Measurements from ENCODE around the gene THSD4.

THSD4 gene

DNA sequence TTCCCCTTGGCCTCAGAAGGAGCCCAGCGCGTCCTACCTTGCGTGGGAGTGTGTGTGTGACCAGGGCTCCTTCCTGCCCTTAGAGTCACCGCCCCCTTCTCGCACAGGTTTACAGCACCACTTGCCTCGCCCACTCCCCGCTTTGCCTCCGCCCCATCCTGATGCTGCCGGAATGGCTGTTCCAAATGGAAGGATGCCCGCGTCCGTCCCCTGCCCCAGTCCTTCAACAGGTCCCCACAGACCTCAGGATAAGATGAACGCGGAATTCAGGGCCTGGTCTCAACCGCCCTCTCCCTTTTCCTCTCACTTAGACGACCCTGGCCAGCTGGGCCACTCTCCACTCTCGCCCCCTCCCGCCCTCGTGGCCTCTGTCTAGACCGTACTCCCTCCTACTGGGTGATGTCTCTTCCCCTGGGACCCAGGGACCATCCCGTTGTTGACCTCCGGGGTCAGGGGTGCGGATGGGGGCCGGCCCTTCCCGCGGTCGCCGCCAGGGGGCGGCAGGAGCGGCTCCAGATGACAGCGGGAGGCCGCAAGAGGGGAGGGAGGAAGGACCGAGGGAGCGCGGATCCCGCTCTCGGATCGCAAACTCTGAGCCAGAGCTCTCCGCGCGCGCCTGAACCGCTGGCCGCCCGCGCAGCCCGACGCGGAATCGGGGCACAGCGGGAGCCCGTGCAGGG, at the start of gene THSD4:
THSD4 (plus strand) TSS at position 585 of the 680 bp plus-strand sequence.
- peak; percentile 73 for DNase-seq

DNA sequence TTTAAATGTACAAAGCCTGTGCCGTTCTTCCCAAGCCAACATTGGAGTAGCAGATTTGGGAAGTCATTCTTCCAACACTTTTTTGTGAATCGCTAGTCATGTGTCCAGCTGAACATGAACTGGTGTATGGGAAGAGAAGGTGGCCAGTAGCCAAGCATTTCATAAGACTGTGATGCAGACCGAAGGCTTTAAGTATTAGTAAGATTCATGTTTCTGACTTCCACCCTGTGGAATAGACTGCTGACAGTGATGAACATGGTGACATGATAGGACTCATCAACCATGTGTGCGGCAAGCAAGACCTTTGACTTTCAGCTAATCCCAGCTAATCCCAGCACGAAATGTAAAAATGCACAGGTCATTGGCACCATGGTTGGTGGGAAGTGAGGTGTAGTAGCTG, 48.3 kb upstream of the THSD4 start:
- DNase-seq = no peak

DNA sequence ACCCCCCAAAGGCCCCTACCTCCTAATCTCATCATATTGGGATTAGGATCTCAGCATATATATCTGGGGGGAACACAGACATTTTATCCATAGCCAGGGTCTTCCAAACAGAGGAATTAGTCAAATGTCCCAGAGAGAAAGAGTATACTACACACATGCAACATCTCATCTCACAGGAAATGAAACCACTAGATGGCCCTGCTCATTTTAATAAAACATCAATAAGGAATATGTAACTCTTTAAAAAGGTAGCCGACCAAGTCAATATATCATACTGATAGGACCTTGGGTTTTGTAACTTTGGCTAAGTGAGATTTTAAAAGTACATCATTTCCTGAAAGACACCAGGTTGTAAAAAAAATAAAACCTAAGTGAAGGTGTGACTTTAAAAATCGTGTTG, 45.6 kb upstream of the THSD4 start:
- no peak for DNase-seq

DNA sequence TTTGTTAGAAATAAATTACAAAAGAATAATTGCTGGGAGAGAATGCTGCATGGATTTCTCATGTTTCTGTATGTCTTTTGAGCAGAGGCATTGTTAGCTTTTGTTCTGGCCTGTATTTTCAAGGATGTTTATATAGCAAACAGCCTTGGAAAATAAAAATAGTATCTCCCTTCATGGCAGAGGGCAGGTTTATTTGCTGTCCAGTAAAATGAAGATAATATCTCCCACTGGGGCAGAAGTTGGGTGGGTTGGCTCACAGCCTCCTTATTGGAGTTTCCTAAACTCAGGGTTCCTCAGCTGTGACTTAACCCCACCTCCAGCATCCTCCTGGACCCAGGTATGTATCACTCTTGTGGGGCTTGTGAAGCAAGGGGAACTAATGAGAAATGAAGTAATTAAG, 43.7 kb upstream of the THSD4 start:
- no peak for DNase-seq

DNA sequence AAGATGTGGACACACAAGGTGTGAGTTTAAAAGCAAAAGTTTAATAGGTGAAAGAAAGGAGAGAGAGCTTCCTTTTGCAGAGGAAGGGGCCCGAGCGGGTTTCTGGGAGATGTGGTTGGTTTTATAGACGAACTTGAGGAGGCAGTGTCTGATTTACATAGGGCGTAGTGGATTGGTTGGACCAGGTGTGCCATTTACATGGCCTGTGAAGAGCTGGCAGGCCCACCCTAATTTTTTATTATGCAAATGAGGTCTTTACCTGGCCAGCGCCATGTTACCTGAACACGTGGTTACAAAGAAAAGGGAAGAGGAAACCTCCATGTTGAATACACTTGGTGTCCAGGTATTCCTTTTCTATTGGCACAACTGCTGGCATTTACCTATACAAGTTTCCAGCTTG, 42.8 kb upstream of the THSD4 start:
- DNase-seq = peak; percentile 26

DNA sequence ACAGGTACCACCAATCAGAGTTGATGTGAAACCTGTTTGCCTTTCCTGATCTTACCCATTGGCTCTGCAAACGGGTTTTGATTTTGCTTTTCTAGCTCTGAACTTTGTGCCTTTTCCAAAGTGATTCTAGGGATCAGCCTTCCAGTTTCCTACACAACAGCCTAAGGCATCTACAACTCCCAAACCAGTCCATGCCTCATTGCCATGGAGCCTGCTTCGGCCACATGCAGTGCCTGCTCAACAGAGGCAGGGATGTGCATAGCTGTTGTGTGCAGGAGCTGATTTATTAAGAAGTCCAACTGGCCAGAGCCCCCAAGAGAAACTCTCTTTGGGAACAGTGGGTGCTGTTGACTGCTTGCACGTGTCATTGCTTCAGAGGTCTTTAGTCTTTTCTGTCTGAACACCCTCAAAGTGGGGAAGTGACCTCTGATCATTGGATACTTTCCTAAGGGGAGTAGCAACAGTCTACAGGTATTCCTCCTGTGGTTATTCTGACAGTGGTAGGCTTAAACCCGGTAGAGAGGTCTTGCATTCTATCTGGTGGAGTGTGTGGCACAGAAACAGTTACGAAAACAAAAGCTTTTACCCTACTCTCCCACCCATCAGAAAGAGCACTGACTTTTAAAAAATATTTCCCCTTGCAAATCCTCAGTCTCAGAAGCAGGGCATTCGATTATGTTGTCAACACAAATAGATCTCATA, 36.6 kb upstream of the THSD4 start:
- no peak for DNase-seq

DNA sequence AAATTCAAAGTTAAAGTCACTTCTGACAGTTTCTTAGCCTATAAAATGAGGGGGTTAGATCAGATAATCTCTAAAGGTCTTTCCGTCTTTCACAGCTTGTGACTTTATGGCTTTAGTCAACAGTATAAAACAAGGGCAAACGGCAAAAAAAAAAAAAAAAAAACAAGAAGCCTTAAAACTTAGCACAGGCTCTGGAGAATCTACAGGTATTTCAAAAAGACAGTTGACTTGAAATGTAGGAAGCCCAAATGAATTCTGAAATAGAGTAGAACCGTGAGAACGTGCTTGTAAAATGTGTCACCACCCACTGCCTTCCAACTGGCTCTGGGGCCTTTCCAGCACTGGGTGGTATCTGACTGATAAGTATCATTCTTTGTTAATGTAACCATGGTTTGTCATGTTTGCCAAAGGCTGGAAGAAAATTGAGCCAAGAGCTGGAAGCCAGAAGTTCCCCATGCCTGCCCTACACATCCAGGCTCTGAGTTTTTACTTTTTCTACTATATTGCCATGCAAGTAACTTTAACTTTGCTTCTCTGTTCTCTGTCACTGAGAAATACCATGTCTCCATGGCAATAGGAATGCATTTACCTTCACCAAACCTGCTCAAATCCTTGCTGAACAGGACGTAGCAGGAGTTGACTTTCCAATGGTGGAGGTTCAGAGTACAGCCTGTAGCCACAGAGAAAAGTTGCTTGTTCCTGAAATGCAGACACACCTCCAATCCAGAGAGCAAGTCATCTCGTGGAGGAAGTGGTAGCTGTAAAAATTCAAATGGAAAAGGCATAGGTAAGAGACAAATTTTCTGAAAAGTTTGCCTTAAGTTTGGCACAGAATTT, 35.8 kb upstream of the THSD4 start:
- no peak for DNase-seq

DNA sequence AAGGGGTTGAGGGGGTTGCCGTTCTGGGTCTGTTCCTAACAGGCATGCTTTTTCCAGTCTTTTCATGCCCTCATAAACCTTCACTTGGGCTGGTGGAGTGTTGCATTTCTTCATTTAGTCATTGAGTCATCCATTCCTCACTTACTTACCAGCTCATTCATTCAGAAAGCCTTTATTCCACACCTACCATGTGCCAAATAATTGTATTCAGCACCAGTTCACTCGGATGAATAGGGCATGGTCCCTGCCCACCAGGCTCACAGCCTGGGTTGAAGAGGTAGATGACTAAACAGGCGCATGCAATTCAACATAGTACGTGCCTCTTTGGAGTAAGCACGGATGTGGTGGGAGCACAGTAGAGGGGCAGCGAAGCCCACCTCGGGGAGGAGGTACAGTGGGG, 35.1 kb upstream of the THSD4 start:
- DNase-seq = no peak

DNA sequence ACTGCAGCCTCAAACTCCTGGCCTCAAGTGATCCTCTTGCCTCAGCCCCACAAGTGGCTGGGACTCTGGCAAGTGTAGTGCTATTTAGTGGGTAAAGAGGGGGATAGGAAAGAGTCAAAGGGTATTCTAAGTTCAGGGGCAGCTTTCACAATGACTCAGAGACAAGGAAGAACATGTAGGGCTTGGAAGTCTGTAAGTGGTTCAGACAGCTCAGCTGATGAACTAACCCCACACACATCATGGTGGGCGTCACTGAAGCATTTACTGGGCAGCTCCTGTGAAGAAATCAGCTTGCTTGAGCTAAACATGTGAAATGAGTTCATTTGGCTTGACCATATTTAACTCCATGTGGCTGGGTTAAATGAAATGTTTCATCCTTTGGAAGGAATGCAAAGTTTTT, 34.6 kb upstream of the THSD4 start:
- DNase-seq = no peak

DNA sequence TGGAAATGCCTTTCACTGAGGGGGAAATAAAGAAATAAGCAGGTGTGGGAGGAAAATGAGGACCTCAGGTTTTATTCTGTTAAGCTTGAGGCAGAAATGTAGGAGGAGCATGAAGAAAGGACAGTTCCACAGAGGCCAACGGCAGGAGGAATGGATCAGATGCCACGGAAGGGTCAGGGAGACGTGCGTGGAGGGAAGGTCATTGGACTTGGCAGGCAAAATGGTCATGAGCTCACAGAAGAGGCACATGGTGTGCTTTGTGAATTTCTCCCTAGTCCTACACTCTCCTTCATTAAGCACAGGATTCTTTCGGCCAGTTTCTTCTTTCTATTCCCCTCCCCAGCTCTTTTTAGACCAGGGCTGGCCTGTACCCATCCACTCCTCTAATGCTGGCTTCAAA, 32.5 kb upstream of the THSD4 start:
- no peak for DNase-seq

DNA sequence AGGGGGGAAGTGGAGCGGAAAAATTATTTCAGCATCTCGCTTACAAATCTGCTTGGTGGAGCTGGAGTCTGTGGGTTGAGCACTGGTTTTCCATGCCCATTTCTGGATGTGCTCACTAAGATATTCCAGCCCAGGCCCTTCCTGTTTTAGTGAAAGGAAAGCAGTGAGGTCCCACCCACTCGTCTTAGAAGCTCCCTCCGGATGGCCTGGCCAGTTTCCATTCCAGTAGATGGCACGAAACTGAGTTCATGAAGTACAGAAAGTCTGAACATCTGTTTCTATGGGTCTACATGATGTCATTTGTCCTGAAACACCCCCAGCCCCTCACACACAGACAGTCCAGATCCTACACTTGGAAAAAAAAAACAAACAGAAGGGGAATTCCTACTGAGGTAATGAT, 31.9 kb upstream of the THSD4 start:
- DNase-seq = no peak

DNA sequence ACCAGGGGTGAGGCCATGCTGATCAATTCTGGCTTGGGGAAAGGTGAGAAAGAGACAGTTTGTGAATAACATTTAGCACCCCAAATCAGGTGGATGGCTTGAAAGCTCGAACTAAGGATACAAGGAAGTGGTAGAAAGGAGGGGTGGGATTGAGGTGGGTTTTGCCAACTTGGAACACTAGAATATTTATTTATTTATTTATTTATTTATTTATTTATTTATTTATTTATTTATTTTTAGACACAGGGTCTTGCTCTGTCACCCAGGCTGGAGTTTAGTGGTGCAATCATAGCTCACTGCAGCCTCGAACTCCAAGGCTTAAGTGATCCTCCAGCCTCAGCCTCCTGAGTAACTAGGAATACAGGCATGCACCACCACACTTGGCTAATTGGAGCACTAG, 31.0 kb upstream of the THSD4 start:
- DNase-seq = no peak

DNA sequence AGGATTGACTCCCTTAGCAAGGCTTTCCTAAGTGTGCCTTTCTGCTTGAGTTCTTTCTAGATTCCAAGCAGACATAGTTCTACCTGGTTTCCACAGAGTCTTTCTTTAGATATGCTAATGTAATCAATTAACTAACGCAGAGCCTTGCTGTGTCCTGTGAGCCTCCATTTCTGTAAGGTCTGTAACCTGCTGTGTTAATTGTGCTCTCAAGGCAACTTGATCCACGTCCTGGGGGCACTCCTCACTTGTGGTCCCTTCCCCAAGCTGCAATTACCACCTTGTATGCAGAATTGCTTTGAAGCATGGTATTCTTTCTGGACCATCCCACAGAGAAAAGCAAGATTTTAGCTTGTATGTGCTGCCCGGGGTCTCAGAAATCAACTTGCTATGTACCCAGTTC, 29.5 kb upstream of the THSD4 start:
- no peak for DNase-seq

DNA sequence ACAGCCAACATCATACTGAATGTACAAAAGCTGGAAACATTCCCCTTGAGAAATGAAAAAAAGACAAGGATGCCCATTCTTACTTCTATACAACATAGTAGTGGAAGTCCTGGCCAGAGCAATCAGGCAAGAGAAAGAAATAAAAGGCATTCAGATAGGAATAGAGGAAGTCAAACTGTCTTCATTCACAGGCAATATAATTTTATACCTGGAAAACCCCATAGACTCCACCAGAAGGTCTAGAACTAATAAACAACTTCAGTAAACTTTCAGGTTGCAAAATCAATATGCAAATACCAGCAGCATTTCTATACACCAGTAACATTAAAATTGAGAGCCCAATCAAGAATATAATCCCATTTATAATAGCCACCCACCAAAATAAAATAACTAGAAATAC, 27.1 kb upstream of the THSD4 start:
- DNase-seq = no peak

DNA sequence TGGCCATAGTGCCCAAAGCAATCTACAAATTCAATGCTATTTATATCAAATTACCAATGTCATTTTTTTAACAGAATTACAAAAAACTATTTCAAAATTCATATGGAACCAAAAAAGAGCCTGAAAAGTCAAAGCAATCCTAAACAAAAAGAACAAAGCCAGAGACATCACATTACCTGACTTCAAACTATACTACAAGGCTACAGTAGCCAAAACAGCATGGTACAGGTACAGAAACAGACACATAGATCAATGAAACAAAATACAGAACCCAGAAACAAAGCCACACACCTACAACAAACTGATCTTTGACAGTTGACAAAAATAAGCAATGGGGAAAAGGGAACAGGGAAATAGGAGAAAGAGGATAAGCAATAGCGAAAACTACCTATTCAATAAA, 26.6 kb upstream of the THSD4 start:
- DNase-seq = no peak

DNA sequence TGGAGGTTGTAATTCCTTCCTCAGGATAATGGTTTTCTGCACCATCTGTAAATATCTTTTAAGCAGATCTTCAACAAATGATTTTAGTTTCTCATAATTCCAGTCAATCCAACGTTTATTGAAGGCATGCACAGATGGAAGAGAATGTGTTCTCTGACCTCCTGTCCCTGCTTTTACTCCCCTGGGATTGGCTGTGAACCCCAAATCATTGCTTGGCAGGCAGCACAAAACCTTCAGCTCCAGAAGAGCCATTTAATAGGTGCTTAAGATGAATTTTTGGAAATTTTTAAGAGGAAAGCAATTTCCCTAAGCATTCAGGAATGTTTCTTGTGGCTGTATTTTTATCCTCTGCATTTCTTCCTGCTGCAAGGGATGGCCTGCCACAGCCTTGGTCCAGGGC, 25.5 kb upstream of the THSD4 start:
- no peak for DNase-seq

DNA sequence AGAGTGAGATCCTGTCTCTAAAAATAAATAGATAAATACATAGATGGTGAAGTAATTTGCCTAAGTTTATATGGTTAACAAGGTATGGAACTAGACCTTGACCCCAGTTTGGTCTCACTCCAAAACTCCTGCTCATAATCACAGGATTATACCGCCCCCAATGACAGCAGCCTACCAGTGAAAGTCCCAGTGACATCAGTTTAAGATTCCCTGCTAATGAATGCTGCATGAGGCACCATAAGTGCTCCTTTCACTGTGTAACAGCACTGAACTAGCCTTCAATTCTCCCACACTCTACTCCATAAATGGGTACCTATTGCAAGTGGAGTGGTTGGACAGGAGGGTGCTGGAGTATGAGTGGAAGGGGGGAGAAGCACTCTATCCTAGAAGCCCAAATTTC, 23.7 kb upstream of the THSD4 start:
- DNase-seq = no peak

DNA sequence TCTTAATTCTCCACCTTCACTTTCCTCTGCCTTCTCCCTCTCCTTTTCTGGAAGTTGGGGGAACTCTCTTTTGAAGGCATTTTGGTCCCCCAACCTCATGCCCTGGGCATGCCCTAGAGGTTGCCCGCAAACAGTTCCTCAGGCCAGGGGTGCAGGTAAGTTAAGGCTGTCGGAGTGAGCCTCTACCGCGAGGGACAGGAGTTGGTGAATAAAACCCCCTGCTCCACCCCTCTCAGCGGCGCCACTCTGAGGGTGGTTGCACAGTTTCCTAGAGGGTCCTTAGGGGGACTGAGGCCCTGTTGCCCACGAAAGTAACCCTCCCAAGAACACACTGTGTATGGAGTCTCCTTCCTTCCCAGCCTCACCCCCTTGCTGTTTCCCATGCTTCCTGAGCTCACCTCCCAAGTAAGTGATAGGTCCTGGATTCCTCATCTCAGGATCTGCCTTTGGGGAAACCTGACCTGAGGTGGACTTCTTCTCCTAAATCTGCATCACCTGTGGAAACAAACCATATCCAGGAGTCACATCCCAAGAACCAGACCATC, 23.1 kb upstream of the THSD4 start:
- DNase-seq = no peak

DNA sequence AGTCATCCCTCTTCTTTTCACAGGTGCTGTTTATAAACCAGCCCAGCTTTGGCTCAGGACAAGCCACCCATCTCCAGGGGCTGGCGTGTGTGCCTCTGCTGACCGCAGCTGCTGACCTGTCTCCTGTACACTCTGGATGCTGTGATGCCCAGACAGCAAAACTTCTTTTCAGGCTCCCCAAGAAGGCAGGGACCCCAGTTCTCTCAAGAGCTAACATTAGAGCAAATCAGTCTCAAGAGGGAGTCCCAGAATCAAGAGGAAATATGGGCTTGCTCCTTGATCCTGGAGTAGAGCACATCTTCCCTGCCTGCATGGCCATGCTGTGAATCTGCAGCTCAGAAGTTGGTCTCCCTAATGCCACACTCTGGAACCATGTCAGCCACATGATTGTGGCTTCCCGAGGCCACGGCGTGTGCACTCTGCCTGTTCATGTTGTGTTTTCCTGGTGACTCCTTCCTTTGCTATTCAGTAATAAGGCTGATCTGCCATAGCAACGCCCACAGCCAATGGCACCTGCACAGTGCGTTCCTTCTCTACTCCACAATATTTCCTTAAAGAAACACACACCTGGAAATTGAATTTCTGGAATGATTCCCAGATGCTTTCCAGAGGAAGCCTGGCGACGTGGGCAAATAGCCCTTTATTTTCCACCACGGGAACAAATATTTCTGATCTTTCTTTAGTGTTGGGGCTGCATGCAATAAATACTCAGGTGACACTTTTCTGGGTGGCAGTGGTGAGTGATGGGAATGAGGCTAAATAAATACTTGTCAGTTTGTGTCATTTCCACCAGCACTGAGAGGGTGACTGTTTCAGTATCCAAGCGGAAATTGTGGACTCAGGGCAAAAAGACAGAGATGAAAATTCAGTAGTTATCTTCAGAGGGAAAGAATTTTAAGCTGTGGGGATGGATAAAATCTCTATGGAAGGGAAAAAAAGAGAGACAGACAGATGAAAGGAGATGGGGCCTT, 21.9 kb upstream of the THSD4 start:
- no peak for DNase-seq

DNA sequence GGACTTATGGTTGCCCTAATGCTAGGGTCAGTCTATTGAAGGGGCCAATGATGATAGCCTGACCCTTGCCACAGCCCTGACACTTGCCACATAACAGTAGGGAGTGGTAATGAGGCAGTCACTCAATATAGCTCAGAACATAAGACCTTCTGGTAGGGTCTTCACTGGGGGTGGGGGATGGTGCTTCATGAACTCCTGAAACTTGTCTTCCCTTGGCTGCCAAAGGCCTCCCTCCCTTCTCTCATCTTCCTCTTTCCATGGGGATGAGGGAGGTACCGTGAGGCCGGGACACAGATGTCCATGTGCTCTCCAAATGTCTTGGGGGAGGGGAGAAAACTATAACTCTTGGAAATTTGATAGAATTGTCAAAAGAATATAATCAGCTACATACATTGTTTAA, 21.1 kb upstream of the THSD4 start:
- no peak for DNase-seq

DNA sequence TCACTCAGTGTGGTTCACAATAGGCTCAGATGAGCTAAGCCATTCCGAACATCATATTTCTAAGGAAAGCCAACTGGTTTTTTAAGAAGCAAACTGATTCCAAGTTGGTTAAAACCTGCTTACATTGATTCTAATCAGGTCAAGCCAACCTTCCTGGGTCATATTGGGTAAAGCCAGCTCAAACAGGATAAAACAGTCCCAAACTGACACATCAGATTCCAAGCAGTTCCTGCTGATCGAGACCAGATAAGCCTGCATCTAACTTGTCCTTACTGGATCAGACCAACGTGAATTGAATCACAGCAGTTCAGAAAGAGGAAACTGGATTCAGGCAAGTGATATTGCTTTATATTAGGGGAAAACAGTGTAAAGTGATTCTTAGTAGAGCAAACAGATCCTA, 18.6 kb upstream of the THSD4 start:
- DNase-seq = no peak

DNA sequence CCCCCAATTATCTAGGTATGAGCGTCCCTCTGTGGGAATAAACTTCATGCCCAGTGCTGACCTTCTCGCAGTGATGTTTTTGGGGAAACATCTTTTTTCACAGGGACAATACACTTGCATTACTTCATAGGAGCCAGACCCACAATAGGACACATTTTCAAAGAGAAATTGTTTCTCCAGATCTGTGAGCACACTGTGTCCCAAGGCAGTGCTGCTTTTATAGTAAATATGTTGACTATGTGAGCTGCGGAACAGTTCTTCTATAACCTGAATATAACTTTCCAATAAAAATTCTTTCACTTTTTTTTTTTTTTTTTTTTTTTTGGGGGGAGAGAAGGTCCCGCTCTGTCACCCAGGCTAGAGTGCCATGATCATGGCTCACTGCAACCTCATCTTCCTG, 17.4 kb upstream of the THSD4 start:
- DNase-seq = no peak

DNA sequence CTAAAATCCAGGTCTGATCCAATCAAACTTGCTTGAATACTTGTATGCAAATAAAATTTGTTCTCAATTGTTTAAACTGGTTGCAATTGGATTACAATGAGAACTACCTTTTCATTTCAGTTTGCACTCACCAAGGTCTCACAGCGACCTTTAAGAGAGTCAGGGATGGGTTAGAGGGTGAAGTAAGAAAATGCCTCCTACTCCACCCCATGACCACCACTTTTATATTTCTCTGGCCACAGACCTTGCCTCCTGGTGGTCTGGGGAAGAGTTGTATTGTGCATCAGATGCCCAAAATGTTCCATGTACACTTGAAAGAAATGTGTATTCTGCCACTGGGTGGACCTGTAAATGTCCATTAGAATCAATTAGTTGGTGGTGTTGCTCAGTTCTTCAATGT, 16.4 kb upstream of the THSD4 start:
- no peak for DNase-seq

Data from RPMI8226 (cell line).